ENCODE data around the gene DGKQ.
"Not testable (repeated sequence)": the region's sequence is repeated elsewhere in the genome, so short reads cannot be mapped to it uniquely, and the experiment has no call there.

Gene DGKQ

GRCh38 chr4:924107-925096 lies 49.0 kb downstream of the DGKQ start:
- no peak for TF ChIP-seq ARNTL (CRISPR knock-in tag; IDR thresholded peaks at IDR 0.05; ENCODE audit: borderline replicate concordance, low read depth)
- TF ChIP-seq ZC3H10 (CRISPR knock-in tag; IDR thresholded peaks at IDR 0.05), result no peak
- TF ChIP-seq SNAI2 (CRISPR knock-in tag; IDR thresholded peaks at IDR 0.05), result no peak
- TF ChIP-seq GLIS3 (CRISPR knock-in tag; IDR thresholded peaks at IDR 0.05), result no peak
- no peak for TF ChIP-seq ZNF565 (CRISPR knock-in tag; conservative IDR thresholded peaks at IDR 0.05; ENCODE audit: low read depth)
- no peak for TF ChIP-seq PATZ1 (CRISPR knock-in tag; IDR thresholded peaks at IDR 0.05; ENCODE audit: borderline replicate concordance)
- no peak for TF ChIP-seq OSR1 (CRISPR knock-in tag; IDR thresholded peaks at IDR 0.05)
- TF ChIP-seq RARB (CRISPR knock-in tag; IDR thresholded peaks at IDR 0.05), result no peak
- no peak for TF ChIP-seq CSRNP3 (CRISPR knock-in tag; IDR thresholded peaks at IDR 0.05)
- no peak for TF ChIP-seq POU6F1 (CRISPR knock-in tag; IDR thresholded peaks at IDR 0.05; ENCODE audit: borderline replicate concordance, low read depth)
- no peak for TF ChIP-seq ISL1 (CRISPR knock-in tag; IDR thresholded peaks at IDR 0.05)
- TF ChIP-seq BACH2 (CRISPR knock-in tag; IDR thresholded peaks at IDR 0.05; ENCODE audit: borderline replicate concordance), result no peak
- no peak for TF ChIP-seq CSDC2 (CRISPR knock-in tag; IDR thresholded peaks at IDR 0.05)
- TF ChIP-seq ZNF8 (CRISPR knock-in tag; IDR thresholded peaks at IDR 0.05), result no peak
- TF ChIP-seq PPARA (CRISPR knock-in tag; IDR thresholded peaks at IDR 0.05; ENCODE audit: borderline replicate concordance), result no peak
- no peak for TF ChIP-seq ZNF70 (CRISPR knock-in tag; IDR thresholded peaks at IDR 0.05)
- no peak for TF ChIP-seq ESRRG (CRISPR knock-in tag; IDR thresholded peaks at IDR 0.05)
- no peak for TF ChIP-seq TSHZ2 (CRISPR knock-in tag; IDR thresholded peaks at IDR 0.05)
- no peak for ATAC-seq

GRCh38 chr4:921830-922331 lies 51.5 kb downstream of the DGKQ start:
- no peak for ATAC-seq
- TF ChIP-seq CSRNP3 (CRISPR knock-in tag; IDR thresholded peaks at IDR 0.05), result no peak
- no peak for TF ChIP-seq ARNTL (CRISPR knock-in tag; IDR thresholded peaks at IDR 0.05; ENCODE audit: borderline replicate concordance, low read depth)
- no peak for TF ChIP-seq TSHZ2 (CRISPR knock-in tag; IDR thresholded peaks at IDR 0.05)
- no peak for TF ChIP-seq CSDC2 (CRISPR knock-in tag; IDR thresholded peaks at IDR 0.05)
- no peak for TF ChIP-seq PPARA (CRISPR knock-in tag; IDR thresholded peaks at IDR 0.05; ENCODE audit: borderline replicate concordance)
- TF ChIP-seq CREB5 (CRISPR knock-in tag; IDR thresholded peaks at IDR 0.05; ENCODE audit: low read depth), result no peak

- ATAC-seq, result not testable (repeated sequence)
Measured at GRCh38 chr4:919004-919680, 54.2 kb downstream of the DGKQ start.

- ATAC-seq, result not testable (repeated sequence)
Measured at GRCh38 chr4:918591-918990, 54.8 kb downstream of the DGKQ start.
